H9 (cell line): ENCODE data around the gene GPAT2. TPM values are rescaled to one million over a fixed set of nuclear protein-coding genes. Genes with fewer than 3 reads are reported as not detected.
A peak's percentile ranks its signal among the peaks of the same experiment; 100 is the strongest.
"Not testable (repeated sequence)": the region's sequence is repeated elsewhere in the genome, so short reads cannot be mapped to it uniquely, and the experiment has no call there.

Experiments
- DNase-seq: peaks from one replicate; pipeline ENCODE4 v3.0.0-alpha.2; 2017
- H2AFZ ChIP-seq: one replicate; pipeline ENCODE4 v1.6.1; 2013; ENCODE audit warnings: mild to moderate bottlenecking, low read length, control low read depth, moderate library complexity
- H2AK5ac ChIP-seq: 2 replicates; pipeline ENCODE4 v1.6.1; 2013; ENCODE audit warnings: low read length, control low read depth, mixed read lengths; ENCODE audit not compliant: insufficient read length
- H2BK120ac ChIP-seq: one replicate; pipeline ENCODE4 v1.6.1; 2013; ENCODE audit warnings: low read depth, mild to moderate bottlenecking, low read length, control low read depth, inconsistent platforms; ENCODE audit not compliant: poor library complexity, severe bottlenecking
- H2BK12ac ChIP-seq: 2 replicates; pipeline ENCODE4 v1.6.1; 2013; ENCODE audit warnings: low read length, control low read depth, mixed read lengths, low read depth; ENCODE audit not compliant: insufficient read length
- H2BK15ac ChIP-seq: 2 replicates; pipeline ENCODE4 v1.6.1; 2013; ENCODE audit warnings: low read depth, low read length, control low read depth
- H2BK20ac ChIP-seq: one replicate; pipeline ENCODE4 v1.6.1; 2013; ENCODE audit warnings: low read depth, mild to moderate bottlenecking, low read length, control low read depth, inconsistent platforms; ENCODE audit not compliant: poor library complexity, severe bottlenecking
- H2BK5ac ChIP-seq: 2 replicates; pipeline ENCODE4 v1.6.1; 2013; ENCODE audit warnings: low read length, control low read depth, mixed read lengths; ENCODE audit not compliant: insufficient read length
- H3K14ac ChIP-seq: 2 replicates; pipeline ENCODE4 v1.6.1; 2013; ENCODE audit warnings: low read length, control low read depth; ENCODE audit not compliant: insufficient read depth
- H3K18ac ChIP-seq: 2 replicates; pipeline ENCODE4 v1.6.1; 2013; ENCODE audit warnings: low read depth, mild to moderate bottlenecking, mixed read lengths, low read length, control low read depth; ENCODE audit not compliant: insufficient read length
- H3K23ac ChIP-seq: 2 replicates; pipeline ENCODE4 v1.6.1; 2013; ENCODE audit warnings: low read length, control low read depth, mixed read lengths, low read depth; ENCODE audit not compliant: insufficient read length
- H3K23me2 ChIP-seq: 2 replicates; pipeline ENCODE4 v1.6.1; 2013; ENCODE audit warnings: low read depth, mild to moderate bottlenecking, mixed read lengths, low read length, control low read depth; ENCODE audit not compliant: insufficient read length, poor library complexity, severe bottlenecking
- H3K27ac ChIP-seq: 2 replicates; pipeline ENCODE4 v1.5.1; 2013; ENCODE audit warnings: low read length, control low read depth, mixed read lengths, low read depth; ENCODE audit not compliant: insufficient read length
- H3K27me3 ChIP-seq: 2 replicates; pipeline ENCODE4 v1.6.1; 2013; ENCODE audit warnings: low read length, control low read depth, inconsistent platforms; ENCODE audit not compliant: insufficient read depth
- H3K4ac ChIP-seq: 2 replicates; pipeline ENCODE4 v1.6.1; 2013; ENCODE audit warnings: low read depth, mild to moderate bottlenecking, control low read depth, inconsistent platforms, low read length, moderate library complexity
- H3K4me1 ChIP-seq: 2 replicates; pipeline ENCODE4 v1.6.1; 2013; ENCODE audit warnings: low read length, control low read depth, inconsistent platforms; ENCODE audit not compliant: insufficient read depth
- H3K4me2 ChIP-seq: 2 replicates; pipeline ENCODE4 v1.6.1; 2013; ENCODE audit warnings: low read length, control low read depth, mixed read lengths; ENCODE audit not compliant: insufficient read length, insufficient read depth
- H3K56ac ChIP-seq: 2 replicates; pipeline ENCODE4 v1.6.1; 2013; ENCODE audit warnings: low read depth, mild to moderate bottlenecking, mixed read lengths, low read length, control low read depth; ENCODE audit not compliant: insufficient read length
- H3K79me1 ChIP-seq: 2 replicates; pipeline ENCODE4 v1.6.1; 2013; ENCODE audit warnings: low read depth, mild to moderate bottlenecking, moderate library complexity, low read length, control low read depth, inconsistent platforms; ENCODE audit not compliant: insufficient read depth, poor library complexity, severe bottlenecking
- H3K79me2 ChIP-seq: 2 replicates; pipeline ENCODE4 v1.6.1; 2013; ENCODE audit warnings: low read length, control low read depth, inconsistent platforms; ENCODE audit not compliant: insufficient read depth
- H3K9ac ChIP-seq: 2 replicates; pipeline ENCODE4 v1.6.1; 2013; ENCODE audit warnings: low read length, control low read depth, mixed read lengths; ENCODE audit not compliant: insufficient read length; ENCODE audit errors: extremely low read depth
- H3K9me3 ChIP-seq: one replicate; pipeline ENCODE4 v1.6.1; 2013; ENCODE audit warnings: low read depth, low read length, inconsistent platforms; ENCODE audit not compliant: control insufficient read depth
- H3T11ph ChIP-seq: one replicate; pipeline ENCODE4 v1.6.1; 2013; ENCODE audit warnings: mild to moderate bottlenecking, low read length, control low read depth, inconsistent platforms
- H4K20me1 ChIP-seq: one replicate; pipeline ENCODE4 v1.6.1; 2013; ENCODE audit not compliant: control insufficient read depth, insufficient read length, insufficient read depth
- H4K5ac ChIP-seq: 2 replicates; pipeline ENCODE4 v1.6.1; 2013; ENCODE audit warnings: low read depth, mild to moderate bottlenecking, mixed read lengths, low read length, control low read depth; ENCODE audit not compliant: insufficient read length
- H4K8ac ChIP-seq: replicated peaks from 2 replicates; pipeline ENCODE4 v1.6.1; 2013; ENCODE audit warnings: low read length, control low read depth, mixed read lengths, low read depth; ENCODE audit not compliant: insufficient read length
- H4K91ac ChIP-seq: 2 replicates; pipeline ENCODE4 v1.6.1; 2013; ENCODE audit warnings: low read depth, mild to moderate bottlenecking, moderate library complexity, mixed read lengths, low read length, control low read depth; ENCODE audit not compliant: insufficient read length
- H3K27ac Mint-ChIP-seq, 3 experiments: 2 replicates in 2 of 3; 3 replicates in 1 of 3; pipeline ENCODE4 v1.8.0; 2020 to 2021; ENCODE audit warnings: mixed read lengths in 3 of 3, mild to moderate bottlenecking in 1 of 3, moderate library complexity in 1 of 3
- H3K27me3 Mint-ChIP-seq: 2 replicates; pipeline ENCODE4 v1.8.0; 2021; ENCODE audit warnings: low read depth, mild to moderate bottlenecking, moderate library complexity, mixed read lengths
- H3K36me3 Mint-ChIP-seq, 3 experiments: 2 replicates in 2 of 3; 3 replicates in 1 of 3; pipeline ENCODE4 v1.8.0; 2020 to 2021; ENCODE audit warnings: low read depth in 3 of 3, mixed read lengths in 3 of 3; ENCODE audit not compliant: insufficient read depth in 1 of 3
- H3K4me1 Mint-ChIP-seq, 2 experiments: 2 replicates each; pipeline ENCODE4 v1.8.0; 2020; ENCODE audit warnings: mixed read lengths in 2 of 2
- H3K4me3 Mint-ChIP-seq, 2 experiments: 2 replicates in 1 of 2; 3 replicates in 1 of 2; pipeline ENCODE4 v1.8.0; 2020 to 2021; ENCODE audit warnings: mild to moderate bottlenecking in 2 of 2, mixed read lengths in 2 of 2, moderate library complexity in 1 of 2
- H3K9me3 Mint-ChIP-seq, 2 experiments: 2 replicates in 1 of 2; 3 replicates in 1 of 2; pipeline ENCODE4 v1.8.0; 2020; ENCODE audit warnings: mild to moderate bottlenecking in 2 of 2, mixed read lengths in 2 of 2, moderate library complexity in 1 of 2
- WGBS: extraction: QIAGEN DNeasy Blood & Tissue Kit; methylation state at CpG from one replicate; pipeline ENCODE4 v1.1.7; 2013; ENCODE audit warnings: missing lambda C conversion rate, low lambda C conversion rate, mixed read lengths; ENCODE audit not compliant: insufficient read length; ENCODE audit errors: extremely low coverage; 5-methylcytosine and 5-hydroxymethylcytosine counted together
- total RNA-seq: library from RNA; stranded (reverse); gene quantifications from 2 replicates; pipeline ENCODE4 v1.2.1, GENCODE V29; 2021

GPAT2 gene
- total RNA-seq, 1 experiment from 2014 or later = 0.17 TPM

GRCh38 chr2:95991351-95992094 is 43.2 kb downstream of the GPAT2 start, which contains the start of gene ANKRD36C:
Gene ANKRD36C, minus strand, starts transcription at chr2:95991824. Its CDS starts 116 bp downstream, at chr2:95991708.
- not testable (repeated sequence) for H2BK120ac ChIP-seq, H3K18ac ChIP-seq, H3K14ac ChIP-seq, H4K91ac ChIP-seq, DNase-seq, H3K36me3 Mint-ChIP-seq, H3K4me1 Mint-ChIP-seq, H3K9me3 ChIP-seq, H4K8ac ChIP-seq, H3K27me3 ChIP-seq, H2AK5ac ChIP-seq, H3K23me2 ChIP-seq, H3K79me2 ChIP-seq, H2BK15ac ChIP-seq, H3K23ac ChIP-seq, H3K9ac ChIP-seq, H4K5ac ChIP-seq, H4K20me1 ChIP-seq, H2BK12ac ChIP-seq, H3T11ph ChIP-seq, H3K4ac ChIP-seq, H2BK5ac ChIP-seq, H3K79me1 ChIP-seq, H3K27ac ChIP-seq, H3K56ac ChIP-seq, H3K4me1 ChIP-seq, H2BK20ac ChIP-seq, H3K9me3 Mint-ChIP-seq, H2AFZ ChIP-seq
- H3K4me2 ChIP-seq = peak within 1 kb of the TSS; percentile 83
- H3K27me3 Mint-ChIP-seq = peaks cover 15% of the 10 kb centered on the region
- peak within 1 kb of the TSS in 2 of 3 experiments; percentile 22 to 68; a peak in 2 of 7 replicates for H3K27ac Mint-ChIP-seq
- WGBS = no CpG with 5 or more reads among the region's 56 CpGs
- peak within 1 kb of the TSS; percentile 86 to 94 for H3K4me3 Mint-ChIP-seq

DNA sequence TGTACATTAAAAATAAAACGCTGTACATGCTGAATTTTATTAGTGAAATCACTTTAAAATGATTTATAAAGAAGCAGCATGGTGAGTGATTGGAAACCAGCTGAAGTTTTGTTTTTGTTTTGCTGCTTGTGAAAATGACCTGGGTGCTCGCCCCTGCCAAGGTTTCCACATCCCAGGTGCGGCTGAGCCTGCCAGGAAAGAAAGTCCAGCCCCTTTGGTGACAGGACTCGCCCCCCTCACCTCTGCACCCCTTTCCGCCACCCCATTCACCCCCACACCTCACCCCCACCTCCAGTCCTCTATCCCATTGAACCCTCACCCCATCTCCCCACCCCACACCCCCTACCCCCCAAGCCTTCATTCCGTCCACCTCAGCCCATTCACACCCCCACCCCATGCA is 43.8 kb downstream of the GPAT2 start:
- H3K27me3 Mint-ChIP-seq = peaks cover 13% of the 10 kb centered on the region
- H3K36me3 Mint-ChIP-seq, H3K4me2 ChIP-seq, H3K23me2 ChIP-seq, H3K79me1 ChIP-seq, H4K5ac ChIP-seq, H3K9ac ChIP-seq, H3K18ac ChIP-seq, H3T11ph ChIP-seq, H2AFZ ChIP-seq, H2BK5ac ChIP-seq, H3K14ac ChIP-seq, H2BK12ac ChIP-seq, H4K8ac ChIP-seq, H2BK15ac ChIP-seq, H3K4me1 ChIP-seq, H3K79me2 ChIP-seq, H3K9me3 ChIP-seq, H3K27ac ChIP-seq, H3K56ac ChIP-seq, H3K23ac ChIP-seq, DNase-seq, H3K4ac ChIP-seq, H2AK5ac ChIP-seq, H2BK120ac ChIP-seq, H4K20me1 ChIP-seq, H3K9me3 Mint-ChIP-seq, H4K91ac ChIP-seq, H2BK20ac ChIP-seq, H3K4me1 Mint-ChIP-seq, H3K27ac Mint-ChIP-seq, H3K27me3 ChIP-seq: not testable (repeated sequence)
- no CpG with 5 or more reads among the region's 6 CpGs for WGBS
- H3K4me3 Mint-ChIP-seq = peak overlapping the region in 1 of 2 experiments; percentile 67; a peak in 2 of 5 replicates
